HG03575 (cell line): ENCODE data around the gene UBR3.
"Not testable (repeated sequence)": the region's sequence is repeated elsewhere in the genome, so short reads cannot be mapped to it uniquely, and the experiment has no call there.

Source experiments
- ATAC-seq: cut with Tn5 transposase; IDR thresholded peaks from one replicate; pipeline ENCODE4 v1.9.1; 2021; ENCODE audit not compliant: unreplicated experiment, insufficient number of reproducible peaks, low FRiP score; ENCODE audit errors: extremely low read depth

UBR3 gene

GRCh38 chr2:169819106-169819505, 8.1 kb upstream of the UBR3 start:
- ATAC-seq, result no peak

GRCh38 chr2:169820101-169820500, 7.2 kb upstream of the UBR3 start:
- not testable (repeated sequence) for ATAC-seq

- no peak for ATAC-seq
Observed at GRCh38 chr2:169822036-169822435, 5.2 kb upstream of the UBR3 start.

GRCh38 chr2:169822785-169823392, 4.4 kb upstream of the UBR3 start:
- ATAC-seq, result no peak

- no peak for ATAC-seq
Observed at GRCh38 chr2:169823996-169824372, 3.3 kb upstream of the UBR3 start.

GRCh38 chr2:169824373-169825333, 2.6 kb upstream of the UBR3 start, which contains the start of gene METTL5:
Gene METTL5, minus strand, starts transcription at chr2:169824905. Its CDS starts 308 bp downstream, at chr2:169824597.
- peak; percentile 32 for ATAC-seq

GRCh38 chr2:169828141-169828811, 1.0 kb downstream of the UBR3 start:
- ATAC-seq, result no peak

- no peak for ATAC-seq
Observed at GRCh38 chr2:169834401-169834800, 7.1 kb downstream of the UBR3 start.

GRCh38 chr2:169838743-169839489, 11.7 kb downstream of the UBR3 start:
- no peak for ATAC-seq

GRCh38 chr2:169839954-169840746, 12.9 kb downstream of the UBR3 start:
- ATAC-seq, result no peak

GRCh38 chr2:169840747-169841142, 13.5 kb downstream of the UBR3 start:
- no peak for ATAC-seq

GRCh38 chr2:169841625-169842024, 14.4 kb downstream of the UBR3 start:
- ATAC-seq, result not testable (repeated sequence)

GRCh38 chr2:169845016-169845415, 17.8 kb downstream of the UBR3 start:
- no peak for ATAC-seq

GRCh38 chr2:169848959-169849693, 21.9 kb downstream of the UBR3 start:
- not testable (repeated sequence) for ATAC-seq

GRCh38 chr2:169849710-169850109, 22.5 kb downstream of the UBR3 start:
- no peak for ATAC-seq

- ATAC-seq, result no peak
Observed at GRCh38 chr2:169853041-169853668, 25.9 kb downstream of the UBR3 start.
